NK-92 treated with Interleukin-12 subunit alpha and Interleukin-12 subunit beta, amount 100 ng/mL, for 24 hours (cell line): ENCODE data around the gene C20orf202.

Experiments
- DNase-seq: peaks from one replicate; lab custom pipeline; 2025; lab: John Stamatoyannopoulos, UW

Gene C20orf202

GRCh38 chr20:1202762-1203504, at the start of gene C20orf202:
Gene C20orf202 (plus strand): TSS chr20:1203454. CDS start chr20:1203586, 132 bp downstream.
- DNase-seq, result no peak

GRCh38 chr20:1154226-1154625, 49.0 kb upstream of the C20orf202 start:
- DNase-seq, result no peak

- no peak for DNase-seq
Measured at GRCh38 chr20:1154691-1155090, 48.6 kb upstream of the C20orf202 start.

GRCh38 chr20:1155342-1155741, 47.9 kb upstream of the C20orf202 start:
- DNase-seq, result no peak

GRCh38 chr20:1160496-1160895, 42.8 kb upstream of the C20orf202 start:
- DNase-seq, result no peak

GRCh38 chr20:1160991-1161390, 42.3 kb upstream of the C20orf202 start:
- no peak for DNase-seq

- no peak for DNase-seq
Measured at GRCh38 chr20:1163105-1163504, 40.1 kb upstream of the C20orf202 start.

- DNase-seq, result no peak
Measured at GRCh38 chr20:1163653-1164052, 39.6 kb upstream of the C20orf202 start.

GRCh38 chr20:1164871-1165270, 38.4 kb upstream of the C20orf202 start:
- DNase-seq, result no peak

GRCh38 chr20:1165521-1165920, 37.7 kb upstream of the C20orf202 start:
- no peak for DNase-seq

GRCh38 chr20:1165941-1166340, 37.3 kb upstream of the C20orf202 start:
- DNase-seq, result no peak

GRCh38 chr20:1166948-1167720, 36.1 kb upstream of the C20orf202 start:
- no peak for DNase-seq

GRCh38 chr20:1169224-1169623, 34.0 kb upstream of the C20orf202 start:
- no peak for DNase-seq

- no peak for DNase-seq
Measured at GRCh38 chr20:1171461-1172093, 31.7 kb upstream of the C20orf202 start.

GRCh38 chr20:1173698-1174097, 29.6 kb upstream of the C20orf202 start:
- DNase-seq, result no peak

- DNase-seq, result no peak
Measured at GRCh38 chr20:1174787-1175186, 28.5 kb upstream of the C20orf202 start.

- DNase-seq, result no peak
Measured at GRCh38 chr20:1177680-1178079, 25.6 kb upstream of the C20orf202 start.

GRCh38 chr20:1178103-1178502, 25.2 kb upstream of the C20orf202 start:
- no peak for DNase-seq

GRCh38 chr20:1178623-1179022, 24.6 kb upstream of the C20orf202 start:
- DNase-seq, result no peak

GRCh38 chr20:1180949-1181348, 22.3 kb upstream of the C20orf202 start:
- no peak for DNase-seq

- no peak for DNase-seq
Measured at GRCh38 chr20:1182106-1182505, 21.1 kb upstream of the C20orf202 start.

GRCh38 chr20:1183153-1183552, 20.1 kb upstream of the C20orf202 start:
- no peak for DNase-seq

- DNase-seq, result no peak
Measured at GRCh38 chr20:1184260-1184637, 19.0 kb upstream of the C20orf202 start.
